ENCODE results near the gene MAST4.

The MAST4 gene

GRCh38 chr5:67149057-67149950 lies 553.1 kb downstream of the MAST4 start:
- no peak overlapping the region for H3K4me3 ChIP-seq (ENCODE audit: low read length)
- H3K9ac ChIP-seq (ENCODE audit: low read length), result no peak overlapping the region
- H3K4me1 ChIP-seq (ENCODE audit: low read length), result no peaks in the 10 kb centered on the region
- TF ChIP-seq EZH2 (optimal IDR thresholded peaks at IDR 0.05; ENCODE audit: low read depth, low read length) (no peak), CTCF (IDR thresholded peaks at IDR 0.05; ENCODE audit: low read length) (no peak), EZH2phosphoT487 (IDR thresholded peaks at IDR 0.05; ENCODE audit: low read length) (no peak)
- no peak overlapping the region for H3K4me2 ChIP-seq (ENCODE audit: low read depth, low read length)
- H3K9me3 ChIP-seq (replicated peaks; ENCODE audit: insufficient read depth, low read length), result no peaks in the 10 kb centered on the region
- no peaks in the 10 kb centered on the region for H3K36me3 ChIP-seq (replicated peaks; ENCODE audit: insufficient read depth, low read length)
- no peak for DNase-seq
- no peak overlapping the region for H3K27ac ChIP-seq (ENCODE audit: low read length)
- H3K27me3 ChIP-seq (replicated peaks; ENCODE audit: insufficient read depth, low read length), result no peaks in the 10 kb centered on the region
- H3F3A ChIP-seq (ENCODE audit: insufficient read depth, low read length), result no peaks in the 10 kb centered on the region
- H3K9me2 ChIP-seq (replicated peaks; ENCODE audit: insufficient read depth, low read length), result no peaks in the 10 kb centered on the region
- no peaks in the 10 kb centered on the region for H3K79me2 ChIP-seq (ENCODE audit: low read length)
- H4K20me1 ChIP-seq (ENCODE audit: insufficient read depth, low read length), result no peaks in the 10 kb centered on the region
- no peak overlapping the region for H2AFZ ChIP-seq (ENCODE audit: low read length)

- H3K9ac ChIP-seq (ENCODE audit: low read length), result no peak overlapping the region
- no peaks in the 10 kb centered on the region for H4K20me1 ChIP-seq (ENCODE audit: insufficient read depth, low read length)
- no peaks in the 10 kb centered on the region for H3K79me2 ChIP-seq (ENCODE audit: low read length)
- H3K4me2 ChIP-seq (ENCODE audit: low read depth, low read length), result no peak overlapping the region
- H3K36me3 ChIP-seq (replicated peaks; ENCODE audit: insufficient read depth, low read length), result no peaks in the 10 kb centered on the region
- DNase-seq, result no peak
- H3K4me3 ChIP-seq (ENCODE audit: low read length), result no peak overlapping the region
- no peaks in the 10 kb centered on the region for H3F3A ChIP-seq (ENCODE audit: insufficient read depth, low read length)
- H3K9me2 ChIP-seq (replicated peaks; ENCODE audit: insufficient read depth, low read length), result no peaks in the 10 kb centered on the region
- H3K9me3 ChIP-seq (replicated peaks; ENCODE audit: insufficient read depth, low read length), result no peaks in the 10 kb centered on the region
- H2AFZ ChIP-seq (ENCODE audit: low read length), result no peak overlapping the region
- no peaks in the 10 kb centered on the region for H3K4me1 ChIP-seq (ENCODE audit: low read length)
- H3K27me3 ChIP-seq (replicated peaks; ENCODE audit: insufficient read depth, low read length), result no peaks in the 10 kb centered on the region
- H3K27ac ChIP-seq (ENCODE audit: low read length), result no peak overlapping the region
- peak; percentile 24 for TF ChIP-seq CTCF (IDR thresholded peaks at IDR 0.05; ENCODE audit: low read length)
- no peak for TF ChIP-seq EZH2phosphoT487 (IDR thresholded peaks at IDR 0.05; ENCODE audit: low read length)
These were observed 553.8 kb downstream of the MAST4 start for GRCh38 chr5:67149951-67150523.

GRCh38 chr5:67152400-67152799 lies 556.2 kb downstream of the MAST4 start:
- no peaks in the 10 kb centered on the region for H3K27me3 ChIP-seq (replicated peaks; ENCODE audit: insufficient read depth, low read length)
- H3K9ac ChIP-seq (ENCODE audit: low read length), result no peak overlapping the region
- no peaks in the 10 kb centered on the region for H4K20me1 ChIP-seq (ENCODE audit: insufficient read depth, low read length)
- H3F3A ChIP-seq (ENCODE audit: insufficient read depth, low read length), result no peaks in the 10 kb centered on the region
- DNase-seq, result no peak
- no peak overlapping the region for H3K4me3 ChIP-seq (ENCODE audit: low read length)
- no peaks in the 10 kb centered on the region for H3K79me2 ChIP-seq (ENCODE audit: low read length)
- TF ChIP-seq EZH2phosphoT487 (IDR thresholded peaks at IDR 0.05; ENCODE audit: low read length) (no peak), CTCF (IDR thresholded peaks at IDR 0.05; ENCODE audit: low read length) (no peak), EZH2 (optimal IDR thresholded peaks at IDR 0.05; ENCODE audit: low read depth, low read length) (no peak)
- no peaks in the 10 kb centered on the region for H3K9me3 ChIP-seq (replicated peaks; ENCODE audit: insufficient read depth, low read length)
- H3K9me2 ChIP-seq (replicated peaks; ENCODE audit: insufficient read depth, low read length), result no peaks in the 10 kb centered on the region
- no peaks in the 10 kb centered on the region for H3K36me3 ChIP-seq (replicated peaks; ENCODE audit: insufficient read depth, low read length)
- H2AFZ ChIP-seq (ENCODE audit: low read length), result no peak overlapping the region
- no peak overlapping the region for H3K27ac ChIP-seq (ENCODE audit: low read length)
- H3K4me1 ChIP-seq (ENCODE audit: low read length), result no peaks in the 10 kb centered on the region
- H3K4me2 ChIP-seq (ENCODE audit: low read depth, low read length), result no peak overlapping the region

All from MM.1S (cell line).